Renal cortical epithelial cell (primary cell): ENCODE measurements around the gene AASDHPPT. TPM values are rescaled to one million over a fixed set of nuclear protein-coding genes. Genes with fewer than 3 reads are reported as not detected.
"Not testable (repeated sequence)": the region's sequence is repeated elsewhere in the genome, so short reads cannot be mapped to it uniquely, and the experiment has no call there.

Experiments
- DNase-seq: peaks from one replicate; pipeline ENCODE4 v3.0.0-alpha.2; 2011; ENCODE audit warnings: low read depth
- total RNA-seq: library from RNA; depleted of rRNA; stranded (reverse); fragments of >200 nt; gene quantifications from 2 replicates; pipeline ENCODE4 v1.2.3, GENCODE V29; 2014

The AASDHPPT gene, protein sequence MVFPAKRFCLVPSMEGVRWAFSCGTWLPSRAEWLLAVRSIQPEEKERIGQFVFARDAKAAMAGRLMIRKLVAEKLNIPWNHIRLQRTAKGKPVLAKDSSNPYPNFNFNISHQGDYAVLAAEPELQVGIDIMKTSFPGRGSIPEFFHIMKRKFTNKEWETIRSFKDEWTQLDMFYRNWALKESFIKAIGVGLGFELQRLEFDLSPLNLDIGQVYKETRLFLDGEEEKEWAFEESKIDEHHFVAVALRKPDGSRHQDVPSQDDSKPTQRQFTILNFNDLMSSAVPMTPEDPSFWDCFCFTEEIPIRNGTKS
- total RNA-seq, result 63.9 and 81.7 TPM in 2 replicates

DNA sequence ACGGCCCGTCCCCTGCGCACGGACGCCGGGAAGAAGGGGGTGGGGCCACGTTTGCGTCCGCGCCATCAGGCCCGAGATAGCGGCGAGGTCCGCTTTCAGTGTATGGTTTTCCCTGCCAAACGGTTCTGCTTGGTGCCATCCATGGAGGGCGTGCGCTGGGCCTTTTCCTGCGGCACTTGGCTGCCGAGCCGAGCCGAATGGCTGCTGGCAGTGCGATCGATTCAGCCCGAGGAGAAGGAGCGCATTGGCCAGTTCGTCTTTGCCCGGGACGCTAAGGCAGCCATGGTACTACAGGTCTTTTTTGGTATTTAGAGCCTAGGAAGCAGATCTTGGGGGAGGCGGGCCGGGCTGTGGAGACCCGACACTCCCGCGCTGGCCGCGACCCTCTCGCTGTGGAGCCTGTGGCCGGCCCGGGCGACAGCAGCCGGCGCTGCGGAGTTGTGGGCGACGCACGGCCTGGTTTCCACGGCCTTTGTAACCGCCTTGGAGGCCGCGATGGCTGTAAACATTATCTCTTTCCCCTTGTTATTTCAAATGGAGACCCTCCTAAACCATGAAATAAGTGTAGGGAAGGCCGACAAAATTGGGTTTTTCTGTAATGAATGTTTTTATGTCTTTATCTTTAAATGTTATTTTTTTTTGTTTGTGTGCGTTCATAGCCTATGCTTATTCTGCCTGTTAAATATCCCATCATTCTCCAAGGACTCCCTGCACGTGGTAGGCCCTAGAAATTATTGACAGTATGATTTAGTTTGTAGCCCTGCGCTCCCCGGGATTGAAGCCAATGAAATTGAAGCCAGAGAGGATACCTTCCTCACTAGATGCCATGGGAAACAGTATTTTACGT, at the start of gene AASDHPPT:
Gene AASDHPPT (plus strand): TSS at position 54 of the 847 bp plus-strand sequence. CDS start 49 bp downstream, at position 103.
- DNase-seq, result peak; percentile 55

DNA sequence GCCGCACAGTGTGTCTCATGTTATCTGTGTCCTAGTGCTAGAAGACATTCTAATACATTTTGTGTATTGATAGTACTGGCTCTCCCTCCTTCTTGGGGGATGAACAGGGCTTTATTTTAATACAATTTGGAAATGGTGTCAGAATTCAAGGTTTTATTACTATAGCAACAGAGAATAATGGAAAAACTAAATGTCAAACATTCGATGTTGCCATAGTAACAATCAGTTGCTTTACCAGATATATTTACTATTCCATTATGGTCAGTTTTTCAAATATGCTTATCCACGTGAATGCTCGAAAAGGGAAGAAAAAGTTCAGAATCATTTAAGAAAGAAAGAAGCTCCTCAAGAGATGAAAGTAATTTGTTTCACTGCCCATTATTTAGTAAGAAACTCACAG, 46.9 kb upstream of the AASDHPPT start:
- no peak for DNase-seq

DNA sequence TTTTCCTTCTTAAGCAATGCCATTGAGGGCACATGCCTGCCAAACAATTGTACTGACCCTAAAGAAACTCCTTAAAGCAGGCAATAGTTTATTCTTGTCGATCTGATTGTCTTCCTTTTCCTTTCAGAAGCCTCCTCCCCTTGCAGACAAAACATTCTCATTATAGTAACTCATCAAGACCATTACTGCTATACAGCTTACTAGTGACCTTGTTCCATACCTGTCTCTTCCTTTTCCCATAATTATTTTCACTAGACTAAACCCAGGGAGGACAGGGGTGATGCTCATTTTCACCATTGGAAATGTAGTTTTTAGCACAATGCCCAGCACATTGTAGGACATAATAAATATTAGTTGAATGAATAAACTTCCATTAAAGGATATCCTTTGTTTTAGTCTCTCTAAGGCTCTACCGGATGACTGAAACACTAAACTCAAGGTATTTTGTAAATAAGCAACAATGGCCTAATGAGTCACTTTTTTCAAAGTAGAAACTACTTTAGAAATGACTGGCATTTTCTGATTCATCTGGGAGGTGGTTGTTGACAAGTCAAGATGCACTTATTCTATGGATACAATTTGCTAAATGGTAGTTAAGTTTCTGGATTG, 46.2 kb upstream of the AASDHPPT start:
- peak; percentile 94 for DNase-seq

DNA sequence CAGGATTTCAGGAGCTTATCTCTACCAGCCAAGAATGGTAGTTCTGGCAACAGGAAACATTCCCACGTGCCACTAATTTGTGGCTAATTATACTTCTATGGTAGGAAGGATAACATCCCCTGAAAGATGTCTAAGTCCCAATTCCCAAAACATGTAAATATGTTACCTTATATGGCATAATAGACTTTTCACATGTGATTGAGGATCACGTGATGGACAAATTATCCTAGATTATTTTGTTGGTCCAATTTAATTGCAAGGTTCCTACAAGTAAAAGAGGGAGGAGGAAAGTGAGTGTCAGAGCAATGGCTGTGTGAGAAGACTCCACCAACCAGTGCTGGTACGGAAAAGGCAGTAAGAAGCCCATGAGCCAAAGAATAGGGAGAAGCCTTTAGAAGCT, 45.5 kb upstream of the AASDHPPT start:
- DNase-seq, result no peak

DNA sequence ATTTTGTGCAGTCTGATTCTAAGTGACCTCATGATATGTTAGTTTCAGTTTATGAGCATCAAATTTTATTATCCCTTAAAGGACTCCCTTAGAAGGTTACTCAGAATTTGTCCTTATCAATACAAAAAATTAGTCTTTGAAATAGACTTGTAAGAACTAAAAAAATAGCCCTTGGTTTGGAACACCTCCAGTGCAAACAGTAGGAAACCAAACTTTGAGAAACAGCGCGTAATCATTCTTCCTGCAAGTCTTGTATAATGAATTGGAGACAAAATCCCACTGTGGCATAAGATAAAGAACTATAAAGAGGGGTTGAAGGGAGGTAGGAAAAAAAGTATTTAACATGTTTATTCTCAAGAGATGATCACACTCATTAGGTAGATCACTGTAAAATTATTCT, 44.6 kb upstream of the AASDHPPT start:
- no peak for DNase-seq

DNA sequence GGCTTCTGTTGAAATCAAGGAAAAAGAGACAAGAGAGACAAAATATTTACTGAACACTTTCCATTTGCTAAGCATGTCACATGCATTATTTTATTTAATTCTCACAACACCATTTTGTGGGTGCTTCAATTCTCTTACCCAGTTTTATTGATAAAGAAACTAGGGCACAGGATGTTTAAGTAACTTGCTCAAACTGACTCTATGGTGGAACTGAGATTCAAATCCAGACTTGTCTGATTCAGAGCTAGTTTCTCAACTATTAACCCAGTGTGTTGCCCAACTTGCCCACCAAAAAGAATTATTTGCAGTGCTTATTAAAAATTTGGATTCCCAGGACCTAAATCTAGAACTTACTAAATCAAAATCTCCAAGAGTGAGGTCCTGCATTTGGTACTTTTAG, 33.9 kb upstream of the AASDHPPT start:
- DNase-seq, result no peak

DNA sequence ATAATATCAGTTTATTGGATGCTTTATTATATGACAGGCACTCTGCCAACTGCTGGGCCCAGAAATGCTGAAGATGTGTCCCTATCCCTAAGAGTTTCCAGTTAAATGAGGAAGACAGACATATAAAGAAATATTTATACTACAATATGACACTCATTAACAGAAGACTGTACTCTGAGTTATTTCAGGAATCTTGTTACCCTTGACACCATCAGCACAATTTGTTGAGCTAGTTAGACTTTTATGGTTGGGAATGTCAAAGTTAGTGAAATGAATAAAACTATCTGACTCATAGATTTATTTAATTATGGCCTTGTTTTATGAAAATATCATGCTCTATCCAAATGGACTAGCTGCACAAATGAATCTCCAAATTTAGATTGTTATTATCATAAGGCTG, 29.8 kb upstream of the AASDHPPT start:
- peak; percentile 83 for DNase-seq

DNA sequence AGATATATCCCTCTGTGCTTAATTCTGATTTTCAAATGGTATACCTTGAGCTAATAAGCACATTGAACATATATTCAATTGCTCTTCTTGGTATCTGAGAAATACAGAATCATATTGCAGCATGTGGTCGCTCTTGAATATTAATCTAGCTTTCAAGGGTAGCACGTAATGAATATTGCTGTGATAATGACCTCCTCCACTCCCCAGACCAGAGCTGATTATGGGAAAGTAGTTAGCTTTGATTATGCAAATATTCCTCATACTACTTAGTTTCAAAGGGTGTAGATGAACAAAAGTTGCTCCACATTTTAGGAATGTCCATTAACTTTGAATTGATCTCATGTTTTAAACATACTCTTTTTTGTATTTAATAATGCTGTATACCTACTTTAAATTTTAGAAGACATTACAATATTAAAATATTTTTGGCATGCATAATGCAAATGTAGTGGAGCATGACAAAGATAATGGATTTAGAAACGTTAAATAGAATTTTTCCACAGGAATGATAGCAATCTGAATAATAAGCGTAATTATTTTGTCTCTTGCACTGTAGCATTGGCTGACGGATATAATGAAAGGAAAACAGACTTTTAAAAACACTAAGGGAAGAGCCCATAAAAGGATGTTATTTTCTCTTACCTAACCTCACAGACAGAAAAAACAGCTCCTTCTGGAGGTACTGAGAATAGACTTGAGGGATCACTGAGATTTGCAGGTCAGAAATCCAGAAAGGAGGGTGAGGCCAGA, 27.6 kb upstream of the AASDHPPT start:
- no peak for DNase-seq

DNA sequence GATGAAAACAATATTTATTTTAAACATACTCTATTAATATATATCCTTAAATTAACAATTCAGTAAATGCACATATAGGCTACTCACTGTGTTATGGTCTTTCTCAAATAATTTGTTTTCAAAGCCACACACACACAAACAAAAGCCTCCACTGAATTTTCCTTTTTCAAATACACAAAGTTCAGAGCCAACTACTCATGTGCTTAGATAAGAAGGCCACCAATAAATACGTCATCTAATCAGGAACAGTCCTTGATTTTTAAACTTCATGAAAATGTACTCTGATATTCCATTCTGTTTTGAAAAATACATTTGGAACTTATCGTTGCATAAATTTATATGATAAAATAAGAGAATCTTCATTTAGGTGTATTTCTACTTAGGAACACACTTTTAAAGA, 26.4 kb upstream of the AASDHPPT start:
- DNase-seq, result no peak

DNA sequence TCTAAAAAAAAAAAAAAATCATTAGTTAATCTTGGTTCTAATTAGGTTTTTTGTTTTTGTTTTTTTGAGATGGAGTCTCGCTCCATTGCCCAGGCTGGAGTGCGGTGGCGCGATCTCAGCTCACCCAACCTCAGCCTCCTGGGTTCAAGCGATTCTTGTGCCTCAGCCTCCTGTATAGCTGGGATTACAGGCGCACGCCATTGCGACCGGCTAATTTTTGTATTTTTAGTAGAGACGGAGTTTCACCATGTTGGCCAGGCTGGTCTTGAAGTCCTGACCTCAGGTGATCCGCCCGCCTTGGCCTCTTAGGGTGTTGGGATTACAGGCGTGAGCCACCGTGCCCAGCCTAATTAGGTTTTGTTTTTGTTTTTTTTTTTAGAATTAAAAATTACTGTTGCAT, 19.1 kb upstream of the AASDHPPT start:
- DNase-seq, result not testable (repeated sequence)

DNA sequence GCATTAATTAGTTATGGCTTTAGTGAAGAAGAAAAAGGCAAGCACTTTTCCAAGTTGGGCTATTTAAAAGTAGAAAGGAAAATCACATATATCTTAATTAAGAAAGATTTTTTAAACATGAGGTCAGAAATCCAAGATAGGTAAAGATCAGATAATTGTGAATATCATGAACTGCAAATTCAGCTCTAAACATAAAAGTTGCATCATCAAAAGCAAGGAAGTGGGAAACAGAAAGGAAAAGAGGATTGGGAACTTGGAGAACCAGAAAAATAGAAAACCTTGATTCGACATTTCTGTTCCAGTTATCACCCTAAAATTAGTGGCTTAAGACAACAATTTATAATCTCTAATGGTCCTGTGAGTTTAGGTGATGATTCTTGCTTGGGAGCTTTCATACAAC, 17.8 kb upstream of the AASDHPPT start:
- DNase-seq, result no peak

DNA sequence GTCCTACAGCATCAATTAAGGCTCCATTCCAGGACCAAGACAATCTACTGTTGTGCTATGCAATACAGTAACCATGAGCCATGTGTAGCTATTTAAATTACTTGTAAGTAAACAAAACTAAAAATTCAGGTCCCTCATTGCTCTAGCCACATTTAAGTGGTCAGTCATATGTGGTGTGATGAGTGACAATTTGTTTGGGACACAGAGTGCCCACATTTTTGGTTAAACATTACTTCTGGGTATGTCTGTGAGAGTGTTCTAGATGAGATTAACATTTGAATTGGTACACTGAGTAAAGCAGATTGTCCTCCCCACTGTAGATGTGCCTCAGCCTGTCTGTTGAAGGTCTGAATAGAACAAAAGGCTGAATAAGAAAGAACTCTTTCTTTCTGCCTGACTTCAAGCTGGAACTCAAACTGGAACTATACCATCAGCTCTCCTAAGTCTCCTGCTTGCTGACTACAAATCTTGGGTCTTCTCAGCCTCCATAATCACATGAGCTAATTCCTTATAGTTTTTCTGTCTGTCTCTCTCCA, 16.1 kb upstream of the AASDHPPT start:
- no peak for DNase-seq

DNA sequence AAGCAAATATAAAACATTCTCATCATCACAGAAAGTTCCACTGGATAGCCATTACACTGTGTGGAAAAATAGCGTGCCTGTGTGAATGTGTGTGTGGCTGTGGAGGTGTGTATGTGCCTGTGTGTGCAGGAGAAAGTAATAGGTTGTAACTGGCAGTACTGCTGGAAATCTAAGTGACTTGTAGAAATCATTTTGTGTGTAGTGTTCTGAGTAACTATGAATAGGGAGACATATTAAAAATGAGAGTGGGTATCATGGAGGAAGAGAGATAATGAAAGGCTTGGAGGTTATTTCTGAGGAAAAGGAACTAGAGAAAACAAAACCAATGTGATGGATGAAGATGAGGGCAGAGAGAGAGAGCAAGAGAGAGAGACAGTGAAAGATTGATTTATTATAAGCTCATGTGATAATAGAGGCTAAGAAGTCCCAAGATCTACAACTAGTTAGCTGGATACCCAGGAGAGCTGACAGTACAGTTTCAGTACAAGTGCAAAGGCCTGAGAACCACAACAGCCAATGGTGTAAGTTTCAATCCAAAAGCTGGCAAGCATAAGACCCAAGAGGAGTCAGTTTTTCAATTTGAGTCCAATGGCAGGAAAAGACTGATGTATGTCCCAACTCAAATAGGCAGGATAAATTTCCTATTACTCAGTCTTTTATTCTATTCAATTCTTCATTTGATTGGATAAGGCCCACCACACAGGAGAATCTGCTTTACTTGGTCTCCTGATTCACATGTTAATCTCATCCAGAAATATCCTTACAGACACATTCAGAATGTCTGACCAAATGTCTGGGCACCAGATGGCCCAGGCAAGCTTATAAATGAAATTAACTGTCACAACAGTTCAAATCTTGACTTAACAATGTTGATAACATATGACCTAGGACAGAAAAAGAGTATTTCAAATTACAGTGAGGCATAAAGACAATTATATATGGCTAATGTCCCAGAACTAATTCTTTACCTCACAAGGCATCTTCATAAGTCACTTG, 15.2 kb upstream of the AASDHPPT start:
- DNase-seq, result no peak

DNA sequence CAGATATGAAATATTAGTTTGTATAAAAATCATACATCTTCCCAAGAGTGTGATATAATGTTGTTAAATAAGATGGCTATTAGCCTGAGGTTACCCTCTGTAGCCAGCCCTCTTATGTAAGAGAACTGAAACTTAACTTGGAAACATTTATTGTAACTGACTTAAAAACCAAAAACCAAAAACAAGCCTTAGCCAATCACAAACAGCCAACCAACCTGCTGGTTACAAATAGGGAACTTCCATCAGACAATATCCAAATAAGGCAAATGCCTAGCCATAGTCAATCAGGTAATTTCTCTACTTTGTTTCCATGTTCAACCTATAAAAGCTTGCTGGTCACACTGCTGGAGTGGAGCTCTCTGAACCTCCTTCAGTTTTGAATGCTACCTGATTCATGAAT, 14.5 kb upstream of the AASDHPPT start:
- no peak for DNase-seq

DNA sequence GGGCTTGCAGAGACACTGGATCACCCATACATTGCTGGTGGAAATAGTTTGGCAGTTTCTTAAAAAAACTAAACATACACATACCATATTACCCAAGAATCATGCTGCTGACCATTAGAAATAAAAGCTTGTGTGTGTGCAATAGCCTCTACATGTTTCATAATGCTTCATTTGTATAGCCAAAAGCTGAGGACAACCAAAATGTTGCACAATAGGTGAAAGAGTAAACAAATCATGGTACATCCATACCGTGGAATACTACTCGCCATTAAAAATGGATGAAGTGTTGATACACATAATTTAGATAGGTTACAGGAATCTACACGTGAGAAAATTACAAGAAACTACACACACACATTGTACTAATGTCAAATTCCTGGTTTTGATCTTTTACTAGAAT, 6.9 kb upstream of the AASDHPPT start:
- no peak for DNase-seq

DNA sequence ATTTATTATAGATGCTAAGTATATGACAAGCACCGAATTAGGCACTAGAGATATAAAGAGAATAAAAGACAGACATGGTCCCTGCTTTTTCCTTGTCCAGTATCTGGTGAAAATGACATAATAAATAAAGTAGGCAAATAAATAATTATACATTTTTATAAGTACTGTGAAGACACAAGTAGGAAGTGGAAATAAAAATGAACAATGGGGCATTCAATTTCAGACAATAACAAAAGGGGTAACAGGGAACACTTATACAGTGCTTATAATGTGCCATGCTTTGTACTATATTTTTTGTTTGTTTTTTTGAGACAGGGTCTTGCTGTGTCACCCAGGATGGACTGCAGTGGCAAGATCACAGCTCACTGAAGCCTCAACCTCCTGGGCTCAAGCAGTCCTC, 4.7 kb upstream of the AASDHPPT start:
- DNase-seq, result no peak

DNA sequence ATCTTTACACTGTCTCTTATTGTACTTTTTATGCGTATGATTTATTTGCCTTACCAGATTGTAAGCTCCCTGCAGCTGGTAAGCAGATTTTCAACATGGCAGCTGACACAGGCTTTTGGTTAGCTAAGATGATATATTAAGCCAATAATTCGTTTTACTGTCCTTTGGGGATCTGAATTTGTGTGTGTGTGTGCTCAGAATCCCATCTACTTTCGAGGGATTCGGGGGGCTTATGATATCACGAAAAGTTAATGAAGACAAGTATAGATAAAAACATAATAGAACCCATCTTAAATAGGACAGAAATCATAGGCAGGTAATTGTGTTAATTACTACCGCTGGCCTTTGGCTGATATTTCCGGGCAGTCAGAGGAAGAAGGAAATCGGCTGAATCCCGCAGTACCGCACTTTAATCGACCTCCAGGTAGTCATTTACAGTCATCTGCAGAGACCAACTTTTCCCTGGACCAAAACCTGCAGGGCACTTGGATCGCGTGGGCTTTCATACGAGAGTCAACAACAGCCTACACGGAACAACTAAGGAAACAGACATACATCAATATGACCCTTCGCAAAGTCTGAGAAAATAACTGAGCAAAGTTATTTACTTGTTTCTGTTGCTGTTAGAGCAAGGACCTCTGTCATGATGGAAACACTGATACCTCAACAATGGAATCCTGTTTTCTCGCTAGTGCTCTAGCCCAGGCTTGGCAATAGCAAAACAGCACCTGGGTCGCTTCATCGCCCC, 1.1 kb upstream of the AASDHPPT start:
- DNase-seq, result no peak

DNA sequence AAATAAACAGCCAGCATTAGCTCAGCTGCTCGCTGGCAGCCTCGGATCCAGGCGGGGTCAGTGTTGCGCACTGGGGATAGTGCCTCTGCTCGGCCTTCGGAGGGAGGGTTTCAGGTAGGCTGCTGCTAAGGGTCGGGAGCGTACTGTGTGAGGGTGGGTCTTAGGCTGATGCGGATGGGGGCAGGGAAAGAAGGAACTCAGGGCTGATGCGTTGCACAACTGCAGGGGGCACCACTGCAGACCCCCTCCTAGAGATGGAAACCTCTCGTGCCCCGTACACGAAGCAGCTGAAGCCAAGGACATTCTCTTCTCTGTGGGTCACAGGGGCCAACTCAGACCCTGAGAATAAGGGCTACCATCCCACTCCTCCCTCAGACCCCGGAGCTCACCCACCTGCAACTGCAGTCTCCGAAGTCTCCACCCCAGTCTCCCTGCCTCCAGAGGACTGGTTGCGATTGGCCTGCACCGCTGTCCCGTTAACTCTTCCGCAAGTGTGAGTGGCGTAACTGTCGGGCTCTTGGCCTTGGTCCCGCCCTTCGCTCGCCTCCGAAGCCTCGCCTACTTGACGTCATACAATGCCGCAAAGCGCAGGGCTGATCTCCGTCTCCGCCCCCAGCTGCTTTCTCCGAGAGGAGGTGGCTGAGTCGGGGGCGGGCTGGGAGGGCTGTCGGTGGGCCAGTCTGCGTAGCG, 398 bp upstream of the AASDHPPT start, which contains the start of gene KBTBD3:
Gene KBTBD3 (minus strand): TSS at position 429 of the 690 bp plus-strand sequence. CDS start 18,250 bp downstream, outside the sequence.
- peak; percentile 98 for DNase-seq

DNA sequence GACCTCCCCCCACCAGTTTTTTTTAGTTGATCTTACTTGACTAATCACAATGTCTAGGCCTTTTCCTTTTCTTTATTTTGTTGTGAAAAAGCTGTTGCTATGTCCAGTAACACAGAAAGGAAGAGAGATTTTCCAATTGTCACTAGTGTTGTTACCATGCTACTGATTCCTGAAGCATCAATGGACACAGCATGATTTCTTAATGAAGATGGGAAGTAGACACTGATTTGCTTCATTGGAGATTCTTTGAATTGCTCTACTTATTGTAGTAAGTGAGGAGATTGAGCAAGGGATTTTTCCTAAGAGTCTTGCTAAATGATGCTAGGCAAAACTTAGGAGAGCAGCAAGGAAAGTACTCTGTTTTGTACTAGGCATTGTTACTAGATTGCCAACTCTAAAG, 4.6 kb downstream of the AASDHPPT start:
- peak; percentile 88 for DNase-seq
